Neural progenitor cell (in vitro differentiated cells): ENCODE measurements around the gene ERLEC1. TPM values are rescaled to one million over a fixed set of nuclear protein-coding genes. Genes with fewer than 3 reads are reported as not detected.

Experiments used
- DNase-seq: peaks from one replicate; pipeline ENCODE4 v3.0.0-alpha.2; 2016; ENCODE audit warnings: low spot score
- H2AFZ ChIP-seq: fragments of 200-600 bp; sonication (generic); replicated peaks from 2 replicates; pipeline ENCODE4 v1.6.1; 2016; ENCODE audit warnings: antibody characterized with exemption
- H3F3A ChIP-seq: fragments of 200-600 bp; sonication (generic); 2 replicates; pipeline ENCODE4 v1.6.1; 2016; ENCODE audit warnings: antibody characterized with exemption, low read depth
- H3K27ac ChIP-seq: fragments of 200-600 bp; sonication (generic); 2 replicates; pipeline ENCODE4 v1.5.1; 2016; ENCODE audit warnings: mild to moderate bottlenecking
- H3K27me3 ChIP-seq: fragments of 200-600 bp; sonication (generic); 2 replicates; pipeline ENCODE4 v1.6.1; 2016; ENCODE audit warnings: mild to moderate bottlenecking, moderate library complexity
- H3K36me3 ChIP-seq: fragments of 200-600 bp; sonication (generic); 2 replicates; pipeline ENCODE4 v1.5.1; 2016
- H3K4me1 ChIP-seq: fragments of 200-600 bp; sonication (generic); 2 replicates; pipeline ENCODE4 v1.6.1; 2016; ENCODE audit warnings: mixed run types
- H3K4me2 ChIP-seq: fragments of 200-600 bp; sonication (generic); 2 replicates; pipeline ENCODE4 v1.6.1; 2016
- H3K4me3 ChIP-seq: fragments of 200-600 bp; sonication (generic); 2 replicates; pipeline ENCODE4 v1.5.1; 2016
- H3K79me2 ChIP-seq: fragments of 200-600 bp; sonication (generic); 2 replicates; pipeline ENCODE4 v1.6.1; 2016; ENCODE audit warnings: low read depth
- H3K9ac ChIP-seq: fragments of 200-600 bp; sonication (generic); 2 replicates; pipeline ENCODE4 v1.6.1; 2016
- H3K9me3 ChIP-seq: fragments of 200-600 bp; sonication (generic); 2 replicates; pipeline ENCODE4 v1.5.1; 2016; ENCODE audit warnings: low read depth
- H4K20me1 ChIP-seq: fragments of 200-600 bp; sonication (generic); 2 replicates; pipeline ENCODE4 v1.6.1; 2016; ENCODE audit warnings: low read depth
- H3K27ac Mint-ChIP-seq: 3 replicates; pipeline ENCODE4 v1.8.0; 2021; ENCODE audit warnings: mixed read lengths
- H3K27me3 Mint-ChIP-seq: 2 replicates; pipeline ENCODE4 v1.8.0; 2022; ENCODE audit warnings: low read depth, mild to moderate bottlenecking, inconsistent platforms, moderate library complexity, mixed read lengths; ENCODE audit not compliant: insufficient read depth
- H3K36me3 Mint-ChIP-seq: 3 replicates; pipeline ENCODE4 v1.8.0; 2021; ENCODE audit warnings: mixed read lengths
- H3K4me1 Mint-ChIP-seq: 3 replicates; pipeline ENCODE4 v1.8.0; 2021; ENCODE audit warnings: mixed read lengths
- H3K4me3 Mint-ChIP-seq: 3 replicates; pipeline ENCODE4 v1.8.0; 2021; ENCODE audit warnings: mild to moderate bottlenecking, moderate library complexity, mixed read lengths
- H3K9me3 Mint-ChIP-seq: 3 replicates; pipeline ENCODE4 v1.8.0; 2020; ENCODE audit warnings: mixed read lengths
- EZH2 ChIP-seq: fragments of 200-600 bp; sonication (generic); IDR thresholded peaks from 2 replicates; pipeline ENCODE4 v1.6.1; 2017; ENCODE audit warnings: antibody characterized with exemption, mild to moderate bottlenecking, moderate library complexity
- EZH2phosphoT487 ChIP-seq: fragments of 200-600 bp; sonication (generic); IDR thresholded peaks from 2 replicates; pipeline ENCODE4 v1.6.1; 2017; ENCODE audit warnings: antibody characterized with exemption
- total RNA-seq: library from RNA; depleted of rRNA; stranded (reverse); fragments of >200 nt; gene quantifications from 2 replicates; pipeline ENCODE4 v1.2.3, GENCODE V29; 2015; ENCODE audit warnings: low replicate concordance
- TF ChIP-seq, protein P1 (sequence below): fragments of 200-600 bp; sonication (generic); IDR thresholded peaks from 2 replicates; pipeline ENCODE4 v1.5.1; 2017; ENCODE audit warnings: antibody characterized with exemption, mild to moderate bottlenecking

Gene ERLEC1
- total RNA-seq, 1 donor from 2014 or later: 43.4 TPM

- Histone ChIP-seq H3K79me2 (peaks cover 86% of the 10 kb centered on the region), H3K27me3 (no peaks in the 10 kb centered on the region), H4K20me1 (peaks cover 41% of the 10 kb centered on the region), H3F3A (peaks cover 18% of the 10 kb centered on the region), H3K4me1 (peaks cover 10% of the 10 kb centered on the region), H3K9me3 (no peaks in the 10 kb centered on the region), H3K4me3 (no peak overlapping the region), H2AFZ (no peak overlapping the region), H3K9ac (no peak overlapping the region), H3K4me2 (no peak overlapping the region), H3K27ac (no peak overlapping the region), H3K36me3 (no peaks in the 10 kb centered on the region)
- peaks cover 12% of the 10 kb centered on the region for H3K4me1 Mint-ChIP-seq
- H3K9me3 Mint-ChIP-seq: peaks cover 2% of the 10 kb centered on the region
- DNase-seq: no peak
- no peak overlapping the region for H3K27ac Mint-ChIP-seq
- H3K36me3 Mint-ChIP-seq: peaks cover 15% of the 10 kb centered on the region
- TF ChIP-seq, protein P1, sequence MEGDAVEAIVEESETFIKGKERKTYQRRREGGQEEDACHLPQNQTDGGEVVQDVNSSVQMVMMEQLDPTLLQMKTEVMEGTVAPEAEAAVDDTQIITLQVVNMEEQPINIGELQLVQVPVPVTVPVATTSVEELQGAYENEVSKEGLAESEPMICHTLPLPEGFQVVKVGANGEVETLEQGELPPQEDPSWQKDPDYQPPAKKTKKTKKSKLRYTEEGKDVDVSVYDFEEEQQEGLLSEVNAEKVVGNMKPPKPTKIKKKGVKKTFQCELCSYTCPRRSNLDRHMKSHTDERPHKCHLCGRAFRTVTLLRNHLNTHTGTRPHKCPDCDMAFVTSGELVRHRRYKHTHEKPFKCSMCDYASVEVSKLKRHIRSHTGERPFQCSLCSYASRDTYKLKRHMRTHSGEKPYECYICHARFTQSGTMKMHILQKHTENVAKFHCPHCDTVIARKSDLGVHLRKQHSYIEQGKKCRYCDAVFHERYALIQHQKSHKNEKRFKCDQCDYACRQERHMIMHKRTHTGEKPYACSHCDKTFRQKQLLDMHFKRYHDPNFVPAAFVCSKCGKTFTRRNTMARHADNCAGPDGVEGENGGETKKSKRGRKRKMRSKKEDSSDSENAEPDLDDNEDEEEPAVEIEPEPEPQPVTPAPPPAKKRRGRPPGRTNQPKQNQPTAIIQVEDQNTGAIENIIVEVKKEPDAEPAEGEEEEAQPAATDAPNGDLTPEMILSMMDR: no peak
- TF ChIP-seq EZH2 (no peak), EZH2phosphoT487 (no peak)
- H3K27me3 Mint-ChIP-seq: no peaks in the 10 kb centered on the region
- no peak overlapping the region for H3K4me3 Mint-ChIP-seq
Observed at GRCh38 chr2:53770264-53770663, 16.6 kb upstream of the ERLEC1 start.

DNA sequence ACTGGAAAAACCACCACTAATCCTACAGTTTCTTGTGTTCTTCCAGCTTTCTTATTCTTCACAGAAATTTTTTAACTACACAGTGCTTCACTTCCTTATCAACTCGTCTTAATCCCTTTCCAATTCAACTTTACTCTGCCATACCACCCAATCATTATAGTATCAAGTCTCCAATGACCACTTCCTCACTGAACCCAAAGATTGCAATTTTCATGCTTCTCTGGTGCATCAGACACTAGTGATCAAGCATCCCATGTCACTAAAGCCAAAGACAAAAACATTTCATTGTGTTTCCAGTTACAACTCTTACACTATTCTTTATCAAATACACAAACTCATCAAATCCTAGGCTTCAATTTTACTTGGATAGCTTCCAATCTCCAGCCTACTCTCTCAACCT, 9.7 kb upstream of the ERLEC1 start:
- Histone ChIP-seq H4K20me1 (peaks cover 6% of the 10 kb centered on the region), H3K27me3 (no peaks in the 10 kb centered on the region), H2AFZ (no peak overlapping the region), H3F3A (no peaks in the 10 kb centered on the region), H3K4me3 (no peak overlapping the region), H3K79me2 (peaks cover 99% of the 10 kb centered on the region), H3K4me1 (no peaks in the 10 kb centered on the region), H3K9ac (no peak overlapping the region), H3K27ac (no peak overlapping the region), H3K9me3 (no peaks in the 10 kb centered on the region), H3K36me3 (no peaks in the 10 kb centered on the region), H3K4me2 (no peak overlapping the region)
- Mint-ChIP-seq H3K4me1 (no peaks in the 10 kb centered on the region), H3K9me3 (peaks cover 2% of the 10 kb centered on the region), H3K27ac (no peak overlapping the region), H3K4me3 (no peak overlapping the region), H3K36me3 (peaks cover 26% of the 10 kb centered on the region), H3K27me3 (no peaks in the 10 kb centered on the region)
- no peak for TF ChIP-seq EZH2
- TF ChIP-seq, protein P1: no peak
- TF ChIP-seq EZH2phosphoT487: no peak
- DNase-seq: no peak

- H3K4me2 ChIP-seq: no peak overlapping the region
- no peak overlapping the region for H3K27ac ChIP-seq
- TF ChIP-seq, protein P1: no peak
- TF ChIP-seq EZH2: no peak
- no peak for DNase-seq
- H3K36me3 ChIP-seq: no peaks in the 10 kb centered on the region
- no peaks in the 10 kb centered on the region for H3K27me3 ChIP-seq
- H3K4me3 Mint-ChIP-seq: no peak overlapping the region
- H3K9ac ChIP-seq: no peak overlapping the region
- H3K36me3 Mint-ChIP-seq: peaks cover 24% of the 10 kb centered on the region
- no peaks in the 10 kb centered on the region for H3F3A ChIP-seq
- H3K9me3 Mint-ChIP-seq: no peaks in the 10 kb centered on the region
- peaks cover 100% of the 10 kb centered on the region for H3K79me2 ChIP-seq
- peaks cover 15% of the 10 kb centered on the region for H4K20me1 ChIP-seq
- H3K4me3 ChIP-seq: no peak overlapping the region
- no peaks in the 10 kb centered on the region for H3K27me3 Mint-ChIP-seq
- H3K4me1 Mint-ChIP-seq: peaks cover 4% of the 10 kb centered on the region
- no peak overlapping the region for H2AFZ ChIP-seq
- no peak overlapping the region for H3K27ac Mint-ChIP-seq
- H3K4me1 ChIP-seq: no peaks in the 10 kb centered on the region
- H3K9me3 ChIP-seq: no peaks in the 10 kb centered on the region
Observed at GRCh38 chr2:53778536-53779162, 8.2 kb upstream of the ERLEC1 start.
